OCI-LY7 (cell line): ENCODE results near the gene PIAS2. TPM values are rescaled to one million over a fixed set of nuclear protein-coding genes. Genes with fewer than 3 reads are reported as not detected.

ENCODE experiments used
- BruUV-seq: library from RNA; stranded (reverse); fragments of 400-500 nt; replicated peaks from 2 replicates; lab custom pipeline; 2021; lab: Mats Ljungman, UMichigan
- CTCF ChIA-PET: fragments of 300-600 bp; sonication (Branson Sonifier 250); formaldehyde crosslinking; loops from one replicate; lab custom pipeline; 2022; ENCODE audit warnings: antibody characterized with exemption; ENCODE audit not compliant: unreplicated experiment; lab: Charles Lee
- POLR2A ChIA-PET: fragments of 300-600 bp; sonication (Branson Sonifier 250); formaldehyde crosslinking; loops from one replicate; lab custom pipeline; 2022; ENCODE audit warnings: antibody characterized with exemption; lab: Charles Lee
- DNase-seq: peaks from one replicate; pipeline ENCODE4 v3.0.0-alpha.2; 2015; ENCODE audit warnings: low spot score
- H2AFZ ChIP-seq: fragments of 200-600 bp; sonication (generic), shearing (Covaris generic); 2 replicates; pipeline ENCODE4 v1.6.1; 2014; ENCODE audit warnings: mild to moderate bottlenecking, antibody characterized with exemption, low read length, moderate library complexity
- H3K27ac ChIP-seq: fragments of 200-600 bp; sonication (generic); 2 replicates; pipeline ENCODE4 v1.5.1; 2014; ENCODE audit warnings: mixed run types, low read depth, mild to moderate bottlenecking, moderate library complexity, low read length, inconsistent platforms; ENCODE audit not compliant: poor library complexity, severe bottlenecking
- H3K36me3 ChIP-seq: fragments of 200-600 bp; sonication (generic); 2 replicates; pipeline ENCODE4 v1.6.1; 2014; ENCODE audit warnings: mild to moderate bottlenecking, antibody characterized with exemption, low read length, moderate library complexity, mixed read lengths; ENCODE audit not compliant: insufficient read depth
- H3K4me1 ChIP-seq: fragments of 200-600 bp; sonication (generic); 2 replicates; pipeline ENCODE4 v1.5.1; 2014; ENCODE audit warnings: mild to moderate bottlenecking, low read length; ENCODE audit not compliant: insufficient read depth, poor library complexity, severe bottlenecking
- H3K4me2 ChIP-seq: fragments of 200-600 bp; sonication (generic); 2 replicates; pipeline ENCODE4 v1.6.1; 2014; ENCODE audit warnings: mild to moderate bottlenecking, low read length
- H3K4me3 ChIP-seq: fragments of 200-600 bp; sonication (generic); 2 replicates; pipeline ENCODE4 v1.5.1; 2014; ENCODE audit warnings: mild to moderate bottlenecking, low read depth, low read length; ENCODE audit not compliant: poor library complexity, severe bottlenecking
- H3K79me2 ChIP-seq: fragments of 200-600 bp; sonication (generic); 2 replicates; pipeline ENCODE4 v1.6.1; 2016; ENCODE audit warnings: low read depth, mild to moderate bottlenecking, low read length, moderate library complexity, mixed read lengths; ENCODE audit not compliant: insufficient read depth
- H3K9me2 ChIP-seq: fragments of 200-600 bp; sonication (generic); 2 replicates; pipeline ENCODE4 v1.6.1; 2016; ENCODE audit warnings: mild to moderate bottlenecking, low read length, mixed read lengths; ENCODE audit not compliant: insufficient read depth
- H3K9me3 ChIP-seq: fragments of 200-600 bp; sonication (generic); 2 replicates; pipeline ENCODE4 v1.6.1; 2014; ENCODE audit warnings: mild to moderate bottlenecking, mixed run types, low read length, mixed read lengths
- H4K20me1 ChIP-seq: fragments of 200-600 bp; sonication (generic); 2 replicates; pipeline ENCODE4 v1.6.1; 2014; ENCODE audit warnings: mild to moderate bottlenecking, antibody characterized with exemption, low read length, moderate library complexity, mixed read lengths; ENCODE audit not compliant: insufficient read depth
- EZH2phosphoT487 ChIP-seq: fragments of 200-600 bp; sonication (generic); IDR thresholded peaks from 2 replicates; pipeline ENCODE4 v1.6.1; 2018; ENCODE audit warnings: low read depth, borderline replicate concordance, mild to moderate bottlenecking, mixed run types, antibody characterized with exemption, low read length, moderate library complexity, mixed read lengths
- intact Hi-C: fragments of 100-400 bp; cut with micrococcal nuclease; formaldehyde crosslinking; loops from one replicate; pipeline ENCODE4 v1.10.0; 2022; ENCODE audit not compliant: unreplicated experiment
- total RNA-seq, 2 experiments: library from RNA; depleted of rRNA in 1 of 2; stranded (reverse); fragments of >200 nt in 1 of 2; shearing (Covaris generic) in 1 of 2; gene quantifications; 2 replicates each; pipeline ENCODE4 v1.2.3, GENCODE V29; 2014 to 2022
- TF ChIP-seq, protein P1 (sequence below): fragments of 200-600 bp; sonication (generic); conservative IDR thresholded peaks from 2 replicates; pipeline ENCODE4 v1.5.1; 2014; ENCODE audit warnings: mild to moderate bottlenecking, antibody characterized with exemption, low read length, moderate library complexity, mixed read lengths

PIAS2 gene
- total RNA-seq, 2 experiments from 2014 or later, result 18.1 to 35.7 TPM

DNA sequence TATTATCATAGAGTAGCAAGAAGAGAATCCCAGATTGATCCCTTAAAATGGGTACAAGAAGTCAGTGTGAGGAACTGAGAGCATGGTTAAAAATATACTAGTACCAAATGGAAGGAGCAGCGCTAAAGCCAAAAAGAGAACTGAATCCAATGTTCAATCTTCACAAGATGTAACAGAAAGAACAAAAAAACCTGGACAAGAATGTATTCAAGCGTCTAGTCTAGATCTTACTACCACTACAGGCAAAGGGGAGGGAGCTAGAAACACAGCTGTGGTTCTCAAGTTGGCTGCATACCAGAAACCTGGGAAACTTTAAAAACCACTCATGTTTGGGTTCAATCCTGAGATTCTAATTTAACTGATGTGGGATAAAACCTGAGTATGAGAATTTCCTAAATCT is 57.5 kb downstream of the PIAS2 start:
- Histone ChIP-seq H3K4me2 (peak overlapping the region; percentile 66), H3K4me3 (peak overlapping the region; percentile 24), H3K9me2 (no peaks in the 10 kb centered on the region), H2AFZ (no peak overlapping the region), H3K9me3 (no peaks in the 10 kb centered on the region), H3K4me1 (peaks cover 26% of the 10 kb centered on the region), H3K27ac (peak overlapping the region; percentile 76), H3K79me2 (peaks cover 6% of the 10 kb centered on the region; the same call in 1 of the 2 replicates), H3K36me3 (peaks cover 25% of the 10 kb centered on the region), H4K20me1 (no peaks in the 10 kb centered on the region)
- intact Hi-C loops, result no loop called here
- ChIA-PET POLR2A (no interaction called here), CTCF (no interaction called here)
- BruUV-seq, result no TSS peak
- TF ChIP-seq, protein P1, sequence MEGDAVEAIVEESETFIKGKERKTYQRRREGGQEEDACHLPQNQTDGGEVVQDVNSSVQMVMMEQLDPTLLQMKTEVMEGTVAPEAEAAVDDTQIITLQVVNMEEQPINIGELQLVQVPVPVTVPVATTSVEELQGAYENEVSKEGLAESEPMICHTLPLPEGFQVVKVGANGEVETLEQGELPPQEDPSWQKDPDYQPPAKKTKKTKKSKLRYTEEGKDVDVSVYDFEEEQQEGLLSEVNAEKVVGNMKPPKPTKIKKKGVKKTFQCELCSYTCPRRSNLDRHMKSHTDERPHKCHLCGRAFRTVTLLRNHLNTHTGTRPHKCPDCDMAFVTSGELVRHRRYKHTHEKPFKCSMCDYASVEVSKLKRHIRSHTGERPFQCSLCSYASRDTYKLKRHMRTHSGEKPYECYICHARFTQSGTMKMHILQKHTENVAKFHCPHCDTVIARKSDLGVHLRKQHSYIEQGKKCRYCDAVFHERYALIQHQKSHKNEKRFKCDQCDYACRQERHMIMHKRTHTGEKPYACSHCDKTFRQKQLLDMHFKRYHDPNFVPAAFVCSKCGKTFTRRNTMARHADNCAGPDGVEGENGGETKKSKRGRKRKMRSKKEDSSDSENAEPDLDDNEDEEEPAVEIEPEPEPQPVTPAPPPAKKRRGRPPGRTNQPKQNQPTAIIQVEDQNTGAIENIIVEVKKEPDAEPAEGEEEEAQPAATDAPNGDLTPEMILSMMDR, result no peak
- no peak for TF ChIP-seq EZH2phosphoT487
- peak; percentile 29 for DNase-seq

DNA sequence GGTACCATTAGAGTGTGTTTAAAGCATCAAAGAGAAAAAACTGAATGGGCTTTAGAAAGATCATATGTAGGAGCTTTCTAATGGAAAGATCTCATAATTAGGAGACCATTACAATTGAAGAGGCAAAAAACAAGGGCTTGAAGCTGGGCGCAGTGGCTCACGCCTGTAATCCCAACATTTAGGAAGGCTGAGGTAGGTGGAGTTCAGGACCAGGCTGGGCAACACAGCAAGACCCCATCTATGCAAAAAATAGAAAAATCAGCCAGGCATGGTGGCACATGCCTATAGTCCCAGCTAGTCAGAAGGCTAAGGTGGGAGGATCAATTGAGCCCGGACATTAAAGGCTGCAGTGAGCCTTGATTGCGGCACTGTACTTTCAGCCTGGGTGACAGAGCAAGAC is 59.0 kb downstream of the PIAS2 start:
- BruUV-seq, result no TSS peak
- H3K4me2 ChIP-seq, result peak overlapping the region; percentile 26; the same call in 1 of the 2 replicates
- ChIA-PET CTCF (no interaction called here), POLR2A (no interaction called here)
- intact Hi-C loops, result no loop called here
- no peaks in the 10 kb centered on the region for H4K20me1 ChIP-seq
- peaks cover 26% of the 10 kb centered on the region for H3K4me1 ChIP-seq
- no peak for TF ChIP-seq EZH2phosphoT487
- TF ChIP-seq, protein P1, result no peak
- H3K9me2 ChIP-seq, result no peaks in the 10 kb centered on the region
- peaks cover 6% of the 10 kb centered on the region; the same call in 1 of the 2 replicates for H3K79me2 ChIP-seq
- no peak overlapping the region for H3K27ac ChIP-seq
- H2AFZ ChIP-seq, result no peak overlapping the region
- H3K36me3 ChIP-seq, result peaks cover 36% of the 10 kb centered on the region
- H3K9me3 ChIP-seq, result no peaks in the 10 kb centered on the region
- DNase-seq, result no peak
- H3K4me3 ChIP-seq, result no peak overlapping the region

DNA sequence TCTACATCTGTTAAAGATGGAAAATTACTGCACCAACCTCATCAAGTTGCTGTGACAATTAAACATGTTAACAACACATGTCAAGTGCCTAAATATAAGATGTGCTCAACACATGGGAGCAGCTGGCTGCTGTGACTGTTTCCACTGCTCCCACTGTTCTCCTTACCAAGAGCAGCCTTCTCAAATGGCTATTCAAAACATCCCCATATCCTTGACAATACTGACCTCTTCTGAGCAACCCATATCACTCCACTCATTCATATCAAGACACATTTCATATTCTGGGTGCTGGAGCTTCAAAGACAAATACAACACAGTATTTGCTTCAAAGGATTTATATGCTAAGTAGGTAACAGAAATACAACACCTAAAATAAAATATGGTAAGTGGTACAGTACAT is 60.3 kb downstream of the PIAS2 start:
- Histone ChIP-seq H3K4me3 (no peak overlapping the region), H3K4me1 (peaks cover 26% of the 10 kb centered on the region), H3K27ac (no peak overlapping the region), H3K4me2 (no peak overlapping the region), H3K36me3 (peaks cover 42% of the 10 kb centered on the region), H4K20me1 (no peaks in the 10 kb centered on the region), H3K9me3 (no peaks in the 10 kb centered on the region), H3K79me2 (peaks cover 6% of the 10 kb centered on the region; the same call in 1 of the 2 replicates), H2AFZ (no peak overlapping the region), H3K9me2 (no peaks in the 10 kb centered on the region)
- intact Hi-C loops, result no loop called here
- peak; percentile 4 for DNase-seq
- ChIA-PET POLR2A (interaction anchor here (0.5 kb wide), 1 partner anchor 42 kb away, joined by 4 read pairs; no protein-coding TSS in a partner anchor), CTCF (no interaction called here)
- TF ChIP-seq EZH2phosphoT487, result no peak
- TF ChIP-seq, protein P1, result peak; percentile 41
- BruUV-seq, result no TSS peak
